ENCODE measurements around the gene PTPRG.

Gene PTPRG

GRCh38 chr3:61908382-61908781, 347.0 kb downstream of the PTPRG start:
- FAIRE-seq, result no peak

DNA sequence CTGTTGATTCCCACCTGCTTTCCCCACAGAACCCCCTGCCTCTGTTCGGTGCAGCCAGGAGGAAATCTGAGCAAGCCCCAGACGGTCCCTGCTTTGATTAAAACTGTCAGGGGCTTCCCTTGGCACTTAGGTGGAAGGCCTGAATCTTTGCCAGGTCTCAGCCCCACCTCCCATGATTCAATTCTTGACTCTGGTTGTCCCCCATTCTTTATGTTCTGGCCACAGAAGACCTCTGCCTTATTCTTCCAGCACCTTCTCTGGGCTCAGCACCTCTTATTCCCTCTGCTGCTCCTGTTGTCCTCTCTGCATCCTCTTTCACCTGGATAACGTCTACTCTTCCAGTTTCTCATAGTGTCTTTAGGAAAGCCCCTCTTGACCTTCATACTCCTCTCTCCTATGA, 349.4 kb downstream of the PTPRG start:
- FAIRE-seq, result no peak

GRCh38 chr3:61912158-61912557, 350.8 kb downstream of the PTPRG start:
- no peak for FAIRE-seq

DNA sequence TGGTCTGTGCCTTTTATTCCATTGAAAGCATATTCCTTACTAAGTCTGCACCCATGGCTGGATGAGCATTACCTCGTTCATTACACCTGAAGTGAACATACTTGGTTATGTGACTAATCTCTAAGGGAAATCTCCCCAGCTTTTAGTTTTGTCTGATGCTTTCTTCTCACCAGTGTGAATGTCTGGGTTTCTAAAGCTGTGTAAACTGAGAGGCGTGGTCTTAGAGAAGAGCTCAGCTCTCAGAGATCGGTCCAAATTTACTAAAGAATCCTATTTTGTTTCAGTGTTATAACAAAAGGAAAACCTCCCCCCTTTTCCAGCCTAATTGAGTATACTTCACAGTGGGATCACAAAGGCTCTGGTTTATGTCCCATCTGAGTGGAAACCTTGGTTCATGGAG, 352.3 kb downstream of the PTPRG start:
- FAIRE-seq, result no peak

DNA sequence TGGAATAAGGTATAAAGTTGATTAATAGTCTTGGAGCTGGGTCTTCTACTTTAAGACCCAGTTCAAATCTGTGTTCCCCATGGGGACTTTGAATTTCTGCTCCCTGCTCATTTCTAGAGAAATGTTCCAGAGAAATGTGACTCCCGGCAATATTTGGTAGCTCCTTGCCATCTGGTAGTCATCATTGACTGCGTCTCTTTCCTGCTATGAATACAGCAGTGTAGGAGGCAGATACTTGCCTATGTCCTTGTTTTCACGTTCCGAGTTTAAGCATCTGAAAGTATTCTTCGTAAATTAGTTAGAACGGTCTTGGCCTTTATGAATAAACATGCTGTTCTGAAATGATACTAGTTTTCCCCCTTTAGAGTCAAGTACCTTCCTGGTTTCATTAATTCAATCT, 352.9 kb downstream of the PTPRG start:
- no peak for FAIRE-seq

GRCh38 chr3:61915296-61915695, 353.9 kb downstream of the PTPRG start:
- no peak for FAIRE-seq

DNA sequence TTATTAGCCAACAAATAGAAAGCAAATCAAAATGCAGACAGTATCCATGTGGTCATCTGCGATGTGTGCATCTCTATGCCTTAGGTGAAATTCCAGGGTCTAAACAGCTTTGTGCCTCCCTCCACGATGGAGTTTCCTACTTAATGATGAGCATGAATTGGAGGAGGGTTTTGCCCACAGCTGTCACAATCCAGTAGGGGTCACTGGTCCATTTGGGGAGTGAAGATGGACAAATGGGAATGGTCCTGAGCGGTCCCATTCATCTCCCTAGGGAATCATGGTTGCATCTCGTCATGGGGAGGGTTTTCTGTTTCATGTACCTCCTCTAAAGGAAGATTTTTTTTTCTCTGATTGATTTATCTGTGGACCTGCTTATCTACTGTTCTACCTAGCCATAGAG, 358.0 kb downstream of the PTPRG start:
- FAIRE-seq, result no peak

DNA sequence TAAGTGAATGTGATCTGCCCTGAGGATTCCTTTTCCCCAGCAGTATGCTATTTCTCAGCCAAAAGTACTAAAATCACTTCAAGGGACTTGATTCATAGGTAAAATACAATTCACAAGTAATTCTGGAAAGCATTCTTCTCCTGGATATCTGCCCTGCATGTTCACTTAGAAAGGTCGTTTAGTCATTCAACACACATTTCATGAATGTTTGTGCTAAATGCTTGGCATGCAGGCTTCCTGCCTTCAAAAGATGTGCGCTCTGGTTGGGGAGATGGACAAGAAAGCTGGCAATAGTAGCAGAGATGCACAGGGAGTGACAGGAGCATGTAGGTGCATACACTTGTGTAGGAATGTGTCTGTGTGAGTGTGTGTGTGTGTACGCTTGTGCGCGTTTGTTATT, 360.7 kb downstream of the PTPRG start:
- FAIRE-seq, result no peak

DNA sequence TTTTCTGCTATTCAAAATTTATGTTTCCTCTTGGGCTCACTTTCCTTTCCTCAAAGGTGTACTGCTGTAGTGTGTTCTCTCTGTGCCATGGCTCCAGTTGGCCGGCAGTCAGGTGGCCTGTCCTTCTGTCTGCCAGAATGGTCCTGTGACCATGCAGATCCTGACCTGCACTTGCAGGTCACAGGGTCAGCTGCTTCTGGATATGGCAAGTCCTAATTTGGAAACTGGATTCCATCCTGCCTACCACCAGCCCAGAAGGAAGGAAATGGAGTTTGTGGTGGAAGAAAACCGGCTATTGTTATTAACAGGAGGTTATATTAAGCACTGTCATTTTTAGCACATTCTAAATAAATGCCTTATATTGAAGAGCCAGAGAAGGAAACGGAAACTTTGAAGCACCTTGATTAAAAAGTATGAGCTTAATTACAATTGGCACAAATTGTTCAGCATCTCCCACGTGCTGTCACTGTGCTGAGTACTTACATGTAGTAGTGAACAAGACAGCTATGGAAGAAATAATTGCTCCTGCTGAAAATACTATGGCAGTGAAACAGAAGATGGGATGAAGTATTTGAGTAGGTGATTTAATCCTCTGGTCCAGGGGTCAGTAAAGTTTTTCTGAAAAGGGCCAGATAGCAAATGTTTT, 362.8 kb downstream of the PTPRG start:
- no peak for FAIRE-seq

- FAIRE-seq, result no peak
Observed at GRCh38 chr3:61924991-61925390, 363.6 kb downstream of the PTPRG start.

DNA sequence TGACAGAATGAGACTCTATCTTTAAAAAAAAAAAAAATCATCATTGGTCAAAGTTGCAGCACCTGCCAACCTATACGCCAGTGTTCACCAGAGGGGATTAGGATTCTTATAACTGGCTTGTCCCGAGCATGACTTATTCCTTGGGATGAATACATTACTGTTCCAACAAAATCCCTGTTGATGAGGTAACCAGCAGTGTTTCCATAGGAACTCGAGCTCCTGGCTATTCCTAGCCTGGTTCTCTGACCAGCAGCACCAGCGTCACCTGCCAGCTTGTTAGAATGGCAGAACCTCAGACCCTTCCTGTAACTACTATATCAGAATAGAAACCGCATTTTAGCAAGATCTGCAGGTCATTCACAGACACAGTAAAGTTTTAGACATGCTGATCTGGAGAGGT, 364.4 kb downstream of the PTPRG start:
- no peak for FAIRE-seq

DNA sequence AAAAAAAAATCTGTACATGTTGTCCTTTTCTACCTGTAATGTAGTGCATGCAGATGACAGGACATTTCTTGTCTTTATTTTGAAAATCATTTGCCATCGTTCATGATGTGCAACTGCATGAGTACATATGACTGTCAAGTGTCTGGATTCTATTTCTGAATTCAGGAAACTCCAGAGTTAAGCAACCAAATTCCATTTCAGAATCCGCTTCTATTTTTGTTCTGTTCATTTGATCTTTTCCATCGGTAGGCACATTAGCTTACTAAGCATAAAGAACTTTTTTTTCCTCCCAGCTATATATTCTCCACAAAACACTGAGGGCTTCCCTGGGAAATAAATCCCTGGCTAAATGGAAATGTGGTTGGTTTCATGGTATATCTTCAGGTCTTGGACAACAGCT, 365.6 kb downstream of the PTPRG start:
- no peak for FAIRE-seq

- FAIRE-seq, result no peak
Observed at GRCh38 chr3:61927332-61927731, 366.0 kb downstream of the PTPRG start.

- FAIRE-seq, result no peak
Observed at GRCh38 chr3:61928039-61928438, 366.7 kb downstream of the PTPRG start.

- FAIRE-seq, result no peak
Observed at GRCh38 chr3:61928776-61929314, 367.5 kb downstream of the PTPRG start.

DNA sequence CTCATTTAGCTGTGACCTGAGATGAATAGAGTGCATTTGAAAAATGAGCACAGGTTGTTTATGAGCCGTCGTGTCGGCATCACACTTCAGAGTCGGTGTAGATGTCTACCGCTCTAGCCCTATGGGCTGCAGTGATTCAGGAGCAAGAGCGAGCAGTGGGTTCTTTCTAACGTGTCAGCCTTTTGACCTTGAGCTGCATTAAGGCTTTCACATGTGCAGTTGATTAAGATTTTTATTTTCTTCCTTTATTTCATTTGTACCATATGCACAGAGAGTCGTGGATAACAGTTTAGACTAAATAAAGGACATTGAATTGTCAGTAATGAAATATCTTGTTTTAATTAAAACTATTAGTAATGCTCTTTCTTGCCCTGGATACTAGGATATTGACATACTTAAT, 368.2 kb downstream of the PTPRG start:
- FAIRE-seq, result no peak

DNA sequence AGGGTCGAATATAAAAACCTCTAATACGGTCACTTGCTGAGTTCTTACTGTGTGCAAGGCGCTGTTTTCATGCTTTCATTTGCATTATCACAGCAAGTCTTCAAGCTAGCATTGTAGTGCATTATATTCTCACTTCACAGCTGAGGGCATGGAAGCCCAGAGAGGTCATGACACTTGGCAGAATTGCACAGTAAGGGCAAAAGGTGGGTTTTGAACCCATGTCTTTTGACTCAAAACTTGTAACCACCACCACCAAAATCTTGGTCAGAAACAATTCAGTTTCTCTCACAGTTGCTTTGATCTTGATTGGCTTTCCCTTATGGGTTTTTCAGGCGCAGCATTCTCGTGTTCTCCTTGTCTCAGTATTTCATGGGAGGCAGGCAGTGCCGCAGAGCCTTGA, 371.1 kb downstream of the PTPRG start:
- FAIRE-seq, result no peak

DNA sequence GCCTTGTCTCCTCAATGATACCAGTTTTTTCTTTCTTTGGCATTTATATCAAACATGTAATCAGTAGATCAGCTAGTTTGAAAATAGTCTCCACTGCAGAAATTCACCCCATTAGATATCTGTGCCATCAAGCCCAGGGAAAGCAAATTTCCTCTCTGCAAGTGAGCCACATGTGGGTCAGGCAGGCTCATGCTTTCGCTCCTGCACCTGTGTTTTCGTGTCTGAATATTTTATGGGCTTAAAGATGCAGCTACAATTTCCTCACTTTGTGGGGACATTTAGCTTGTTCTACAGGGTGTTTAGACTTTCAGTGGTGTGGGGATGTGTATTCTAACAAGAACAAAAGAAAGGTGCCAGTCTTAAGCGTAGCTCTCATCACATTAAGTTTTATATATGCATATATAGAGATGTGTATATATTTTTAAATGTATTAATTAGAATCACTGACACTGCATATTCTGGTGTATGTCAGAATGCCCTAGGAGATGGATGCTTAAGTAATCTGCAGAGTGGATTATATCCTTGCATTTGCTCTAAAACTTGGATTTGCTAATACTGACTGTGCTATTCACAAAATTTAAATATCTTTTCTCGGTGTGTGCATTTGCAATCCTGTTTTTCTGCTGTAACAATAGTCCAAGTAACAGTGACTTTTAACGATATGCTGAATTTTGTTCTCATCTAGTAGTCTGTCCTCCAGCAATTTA, 372.6 kb downstream of the PTPRG start:
- no peak for FAIRE-seq

- FAIRE-seq, result no peak
Observed at GRCh38 chr3:61934505-61934871, 373.1 kb downstream of the PTPRG start.

DNA sequence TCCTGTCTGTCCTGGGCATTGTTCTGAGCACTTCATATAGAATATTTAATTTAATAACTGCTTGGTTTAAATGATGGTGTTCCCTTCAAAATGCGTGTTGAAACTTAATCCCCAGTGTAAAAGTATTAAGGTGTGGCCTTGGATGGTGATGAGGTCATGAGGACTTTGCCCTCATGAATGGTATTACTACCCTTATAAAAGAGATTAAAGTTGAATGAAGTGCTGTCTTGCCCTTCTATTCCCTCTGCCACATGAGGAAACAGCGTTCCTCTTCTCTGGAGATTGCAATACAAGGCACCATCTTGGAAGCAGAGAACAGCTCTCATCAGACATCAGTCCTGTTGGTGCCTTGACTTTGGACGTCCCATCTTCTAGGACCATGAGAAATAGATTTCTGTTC, 374.4 kb downstream of the PTPRG start:
- FAIRE-seq, result no peak

GRCh38 chr3:61936344-61936937, 375.1 kb downstream of the PTPRG start:
- FAIRE-seq, result no peak

DNA sequence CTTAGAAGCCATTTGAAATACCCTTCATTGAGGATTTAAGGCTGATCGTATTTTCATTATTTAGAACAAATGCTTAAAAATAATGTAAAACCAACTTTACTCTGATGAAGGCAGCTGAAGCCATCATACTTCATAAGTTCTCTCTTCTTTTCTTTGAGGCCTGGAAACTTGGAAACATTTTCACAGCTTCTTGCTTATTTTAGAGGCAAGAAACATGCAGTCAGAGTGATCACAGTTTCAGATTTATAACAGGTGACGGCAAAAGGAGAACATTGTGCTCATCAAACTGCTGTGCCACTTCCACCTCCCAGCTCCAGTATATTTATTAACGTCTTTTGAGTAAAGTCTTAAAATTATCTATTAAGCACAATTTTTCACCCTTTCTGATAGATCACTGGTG, 376.1 kb downstream of the PTPRG start:
- FAIRE-seq, result no peak

DNA sequence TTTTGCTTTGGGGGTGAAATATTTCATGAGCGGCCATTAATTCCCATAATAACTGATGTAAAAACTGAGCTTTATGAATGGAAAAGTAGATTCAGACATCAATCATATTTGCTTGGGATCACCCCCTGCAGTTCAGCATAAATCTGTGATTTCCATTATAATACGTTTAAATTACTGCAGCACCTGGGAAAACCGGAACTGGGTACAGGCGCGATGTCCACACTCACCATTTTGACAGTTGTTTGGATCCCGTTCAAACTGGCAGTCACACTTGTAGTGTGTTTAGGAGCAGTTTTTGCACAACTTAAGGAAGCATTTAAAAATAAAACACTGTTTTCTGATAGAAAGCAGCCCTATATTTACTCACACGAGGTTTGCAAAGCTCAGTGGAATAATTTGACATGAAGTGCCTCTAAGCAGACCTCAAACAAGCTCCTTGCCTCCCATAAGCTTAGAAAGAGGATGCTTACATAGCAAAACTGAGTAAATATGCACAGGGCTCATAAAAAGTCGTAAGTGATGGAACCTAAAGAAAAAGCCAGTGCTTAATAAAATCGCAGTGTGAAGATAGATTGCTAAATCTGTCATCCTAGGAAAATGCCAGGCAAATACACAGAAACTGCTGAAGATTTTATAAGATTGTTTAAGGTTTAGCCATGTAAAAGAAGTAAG, 377.6 kb downstream of the PTPRG start:
- no peak for FAIRE-seq

- FAIRE-seq, result no peak
Observed at GRCh38 chr3:61940236-61940635, 378.9 kb downstream of the PTPRG start.

Data from islet of Langerhans (tissue), 1 donor.